GM18505 (cell line): ENCODE data around the gene PIERCE2.

Experiments
- ATAC-seq: cut with Tn5 transposase; IDR thresholded peaks from one replicate; pipeline ENCODE4 v1.9.1; 2021; ENCODE audit not compliant: unreplicated experiment
- POLR2A ChIP-seq: IDR thresholded peaks from 4 replicates; pipeline ENCODE4 v1.6.1; 2011; ENCODE audit warnings: borderline replicate concordance; ENCODE audit not compliant: insufficient read depth, insufficient read length; ENCODE audit errors: extremely low read depth

PIERCE2 gene

GRCh38 chr15:55461447-55461846 is 53.2 kb downstream of the PIERCE2 start:
- no peak for TF ChIP-seq POLR2A
- ATAC-seq = no peak

GRCh38 chr15:55468321-55468720 is 60.0 kb downstream of the PIERCE2 start:
- ATAC-seq = no peak
- no peak for TF ChIP-seq POLR2A
